Adrenal gland (tissue), 12 donors: ENCODE data around the gene ZNF366. TPM values are rescaled to one million over a fixed set of nuclear protein-coding genes. Genes with fewer than 3 reads are reported as not detected.

ENCODE experiments used
- DNase-seq, 7 donors: peaks; one replicate each; pipeline ENCODE4 v3.0.0-alpha.2; 2019 to 2020
- H3K27ac ChIP-seq, 5 donors: fragments of 200-600 bp; sonication (generic) in 4 of 5; 1 replicate in 3 of 5; 2 replicates in 2 of 5; pipeline versions ENCODE4 v1.5.1 to v1.8.0; 2016 to 2020; ENCODE audit warnings: mild to moderate bottlenecking in 1 of 5
- H3K27me3 ChIP-seq: fragments of 200-600 bp; 2 replicates; pipeline ENCODE4 v1.8.0; 2021
- H3K36me3 ChIP-seq, 2 donors: fragments of 200-600 bp; replicated peaks in 1 of 2; 1 replicate in 1 of 2; 2 replicates in 1 of 2; pipeline versions ENCODE4 v1.5.1 to v1.8.0; 2018 to 2022
- H3K4me1 ChIP-seq, 2 donors: fragments of 200-600 bp; replicated peaks in 1 of 2; 1 replicate in 1 of 2; 2 replicates in 1 of 2; pipeline versions ENCODE4 v1.5.1 to v1.8.0; 2018 to 2021
- H3K4me3 ChIP-seq, 4 donors: fragments of 200-600 bp; sonication (generic) in 3 of 4; one replicate each; pipeline ENCODE4 v1.5.1; 2016 to 2018
- H3K9me3 ChIP-seq, 3 donors: fragments of 200-600 bp; sonication (generic) in 1 of 3; replicated peaks in 1 of 3; 1 replicate in 2 of 3; 2 replicates in 1 of 3; pipeline versions ENCODE4 v1.5.1 to v1.8.0; 2016 to 2021
- POLR2A ChIP-seq, 2 donors: fragments of 450-650 bp; IDR thresholded peaks; one replicate each; pipeline ENCODE4 v1.6.1; 2017; ENCODE audit warnings: antibody characterized with exemption in 2 of 2, mild to moderate bottlenecking in 2 of 2, moderate library complexity in 1 of 2
- WGBS, 4 donors: extraction: QIAGEN DNeasy Blood & Tissue Kit in 2 of 4; methylation state at CpG; one replicate each; pipeline versions ENCODE4 v1.1.5 to v1.1.7; 2013 to 2017; 5-methylcytosine and 5-hydroxymethylcytosine counted together
- intact Hi-C, 2 donors: fragments of 100-400 bp; cut with DNase I; formaldehyde crosslinking; loops; one replicate each; pipeline versions ENCODE4 v1.14.1 to v1.15.0; 2022 to 2023
- polyA plus RNA-seq, 3 donors: library from polyadenylated mRNA; stranded (reverse); fragments of 200-250 nt in 2 of 3; fragments of 350-450 nt in 1 of 3; fragmentation: Illumina TruSeq in 1 of 3; extraction: RNeasy Lipid Tissue Mini Kit (QIAGEN cat#74804) in 1 of 3; gene quantifications; one replicate each; pipeline ENCODE4 v1.2.3, GENCODE V29; 2013 to 2014
- total RNA-seq, 9 donors: library from RNA; depleted of rRNA in 4 of 9; stranded (reverse); fragments of >200 nt in 4 of 9; fragments of 120-200 nt in 1 of 9; fragmentation: NEBNext Ultra II Directional in 1 of 9; extraction: Animal tissue kit (Norgen Biotek cat#: 25700) in 1 of 9; gene quantifications; one replicate each; pipeline versions ENCODE4 v1.1.0 to v1.2.4, GENCODE V29; 2013 to 2023
- TF ChIP-seq, protein P1 (sequence below), 6 experiments: fragments of 450-650 bp in 4 of 6; fragments of 200-600 bp in 2 of 6; sonication (generic) in 1 of 6; IDR thresholded peaks; 1 replicate in 5 of 6; 2 replicates in 1 of 6; pipeline versions ENCODE4 v1.5.1 to v1.8.0; 2016 to 2021; ENCODE audit warnings: antibody characterized with exemption in 6 of 6, mild to moderate bottlenecking in 2 of 6, moderate library complexity in 1 of 6
- donor health status: healthy with polysubstance abuse.
- donor health status: Bipolar disorder and iron deficiency.
- donor health status: DM: yes; HTN: yes; CAD: no.
- donor health status: DM: no; HTN: no; CAD: no.
- donor health status: DM: no; HTN: no; CAD: no.
- donor health status: DM: yes; HTN: yes; CAD: no.

The ZNF366 gene
- total and polyA plus RNA-seq, 12 donors, result 0.24 to 5.3 (median 2.6) TPM

DNA sequence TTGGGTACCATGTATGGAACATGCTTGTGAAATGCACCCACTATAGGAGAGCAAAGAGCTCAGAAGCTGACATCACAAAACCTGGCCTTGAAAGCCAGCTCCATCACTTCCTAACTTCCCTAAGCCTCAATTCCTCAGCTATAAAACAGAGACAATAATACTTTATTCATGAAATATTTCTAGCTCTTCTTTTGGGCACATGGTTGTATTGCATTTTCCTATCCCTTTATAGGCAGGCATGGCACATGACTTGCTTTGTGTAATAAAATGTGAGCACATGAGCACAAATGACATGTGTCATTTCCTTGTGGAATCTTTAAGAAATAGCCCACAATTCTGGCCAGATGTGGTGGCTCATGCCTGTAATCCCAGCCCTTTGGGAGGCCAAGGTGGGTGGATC is 18.5 kb downstream of the ZNF366 start:
- TF ChIP-seq, protein P1, sequence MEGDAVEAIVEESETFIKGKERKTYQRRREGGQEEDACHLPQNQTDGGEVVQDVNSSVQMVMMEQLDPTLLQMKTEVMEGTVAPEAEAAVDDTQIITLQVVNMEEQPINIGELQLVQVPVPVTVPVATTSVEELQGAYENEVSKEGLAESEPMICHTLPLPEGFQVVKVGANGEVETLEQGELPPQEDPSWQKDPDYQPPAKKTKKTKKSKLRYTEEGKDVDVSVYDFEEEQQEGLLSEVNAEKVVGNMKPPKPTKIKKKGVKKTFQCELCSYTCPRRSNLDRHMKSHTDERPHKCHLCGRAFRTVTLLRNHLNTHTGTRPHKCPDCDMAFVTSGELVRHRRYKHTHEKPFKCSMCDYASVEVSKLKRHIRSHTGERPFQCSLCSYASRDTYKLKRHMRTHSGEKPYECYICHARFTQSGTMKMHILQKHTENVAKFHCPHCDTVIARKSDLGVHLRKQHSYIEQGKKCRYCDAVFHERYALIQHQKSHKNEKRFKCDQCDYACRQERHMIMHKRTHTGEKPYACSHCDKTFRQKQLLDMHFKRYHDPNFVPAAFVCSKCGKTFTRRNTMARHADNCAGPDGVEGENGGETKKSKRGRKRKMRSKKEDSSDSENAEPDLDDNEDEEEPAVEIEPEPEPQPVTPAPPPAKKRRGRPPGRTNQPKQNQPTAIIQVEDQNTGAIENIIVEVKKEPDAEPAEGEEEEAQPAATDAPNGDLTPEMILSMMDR (IDR thresholded peaks at IDR 0.05), result no peak
- TF ChIP-seq POLR2A (IDR thresholded peaks at IDR 0.05), result no peak
- DNase-seq, result no peak
- intact Hi-C loops, result no loop called here

DNA sequence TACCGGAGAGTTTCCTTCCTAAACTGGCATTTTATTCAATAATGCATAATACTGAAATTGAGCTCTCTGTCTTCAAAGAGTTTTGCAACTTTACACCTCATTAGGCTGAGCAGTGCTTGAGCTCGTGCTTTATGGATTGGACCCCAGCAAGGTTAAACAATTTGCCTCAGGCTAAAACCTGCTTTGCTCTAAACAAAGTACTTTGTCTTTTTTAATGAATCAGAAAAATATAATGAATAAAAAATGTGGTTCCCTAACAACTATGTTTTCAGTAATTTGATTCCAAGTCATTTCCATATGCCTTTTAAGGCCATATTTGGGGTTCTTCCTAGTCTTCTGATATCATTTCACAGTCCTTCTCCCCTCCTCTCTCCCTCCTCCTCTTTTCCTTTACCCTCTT is 20.0 kb downstream of the ZNF366 start:
- 86 to 97% (median 90%) methylated on average over 2 of the region's 2 CpGs for WGBS, 4 donors
- Histone ChIP-seq H3K9me3 (no peaks in the 10 kb centered on the region), H3K4me3 (no peak overlapping the region), H3K27me3 (no peaks in the 10 kb centered on the region), H3K36me3 (no peaks in the 10 kb centered on the region), H3K4me1 (peaks cover 0 to 4% of the 10 kb centered on the region in 2 donors), H3K27ac (peak overlapping the region in 2 of 5 donors; percentile 4 to 22)
- DNase-seq, result no peak
- TF ChIP-seq, protein P1 (IDR thresholded peaks at IDR 0.05), result no peak
- TF ChIP-seq POLR2A (IDR thresholded peaks at IDR 0.05), result no peak
- intact Hi-C loops, result no loop called here

More for the DNA sequence above, 18.5 kb downstream of the ZNF366 start:
- Histone ChIP-seq H3K27ac (no peak overlapping the region), H3K4me3 (no peak overlapping the region), H3K27me3 (no peaks in the 10 kb centered on the region), H3K9me3 (no peaks in the 10 kb centered on the region), H3K36me3 (no peaks in the 10 kb centered on the region), H3K4me1 (peaks cover 0 to 4% of the 10 kb centered on the region in 2 donors)

DNA sequence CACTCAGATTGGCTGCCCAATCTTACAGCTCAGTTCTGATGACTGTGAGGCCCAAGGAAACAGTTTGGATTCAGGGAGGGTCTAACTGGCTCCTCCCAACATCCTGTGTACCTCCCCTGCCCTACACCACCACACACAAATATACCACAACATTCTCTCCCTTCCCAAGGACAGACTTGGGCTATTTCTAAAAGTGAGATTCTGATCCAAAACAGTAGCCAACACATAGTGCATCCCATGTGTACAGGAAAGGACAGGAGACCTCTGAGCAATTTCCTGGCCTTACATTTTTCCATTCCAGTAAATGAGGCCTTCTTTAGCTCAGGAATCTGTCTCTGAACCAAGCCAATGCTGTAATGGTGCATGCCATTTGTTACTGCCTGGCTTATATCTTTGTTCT is 20.8 kb downstream of the ZNF366 start:
- DNase-seq, result no peak
- Histone ChIP-seq H3K9me3 (no peaks in the 10 kb centered on the region), H3K27ac (peak overlapping the region in 1 of 5 donors; percentile 42), H3K4me3 (no peak overlapping the region), H3K4me1 (peaks cover 0 to 4% of the 10 kb centered on the region in 2 donors), H3K27me3 (no peaks in the 10 kb centered on the region), H3K36me3 (no peaks in the 10 kb centered on the region)
- no peak for TF ChIP-seq POLR2A (IDR thresholded peaks at IDR 0.05)
- TF ChIP-seq, protein P1 (IDR thresholded peaks at IDR 0.05), result no peak
- intact Hi-C loops, result no loop called here

DNA sequence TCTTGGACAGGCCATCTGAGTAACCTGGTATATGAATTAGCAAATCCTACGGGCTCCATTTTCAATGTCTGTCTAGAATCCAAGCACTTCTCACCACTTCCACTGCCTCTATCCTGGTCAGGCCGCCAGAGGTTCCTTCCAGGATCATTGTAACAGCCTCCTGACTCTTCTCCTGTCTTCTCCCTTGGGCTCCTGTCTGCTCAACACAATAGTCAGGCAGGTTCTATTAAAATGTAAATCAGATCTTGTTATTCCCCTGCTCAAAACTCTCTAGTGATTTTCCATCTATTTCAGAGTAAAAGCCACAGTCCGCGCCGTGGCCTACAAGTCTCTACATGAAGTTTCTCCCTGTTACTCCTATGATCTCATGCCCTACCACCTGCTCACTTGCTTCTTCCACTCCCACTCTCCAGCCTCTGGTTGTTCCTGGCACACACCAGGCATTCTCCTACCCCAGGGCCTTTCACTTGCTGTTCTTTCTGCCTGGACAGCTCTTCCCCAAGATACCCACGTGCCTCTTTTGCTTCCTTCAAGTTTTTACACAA is 21.7 kb downstream of the ZNF366 start:
- intact Hi-C loops, result no loop called here
- WGBS, 4 donors, result 84 to 95% (median 90%) methylated on average over 6 of the region's 6 CpGs
- no peak for TF ChIP-seq POLR2A (IDR thresholded peaks at IDR 0.05)
- TF ChIP-seq, protein P1 (IDR thresholded peaks at IDR 0.05), result no peak
- H3K27ac ChIP-seq, result peak overlapping the region in 1 of 5 donors; percentile 42
- H3K4me3 ChIP-seq, result no peak overlapping the region
- no peak for DNase-seq
- peaks cover 0 to 4% of the 10 kb centered on the region in 2 donors for H3K4me1 ChIP-seq
- H3K36me3 ChIP-seq, result no peaks in the 10 kb centered on the region
- H3K27me3 ChIP-seq, result no peaks in the 10 kb centered on the region
- H3K9me3 ChIP-seq, result no peaks in the 10 kb centered on the region
